ENCODE data around the gene NPAS3.

The NPAS3 gene

DNA sequence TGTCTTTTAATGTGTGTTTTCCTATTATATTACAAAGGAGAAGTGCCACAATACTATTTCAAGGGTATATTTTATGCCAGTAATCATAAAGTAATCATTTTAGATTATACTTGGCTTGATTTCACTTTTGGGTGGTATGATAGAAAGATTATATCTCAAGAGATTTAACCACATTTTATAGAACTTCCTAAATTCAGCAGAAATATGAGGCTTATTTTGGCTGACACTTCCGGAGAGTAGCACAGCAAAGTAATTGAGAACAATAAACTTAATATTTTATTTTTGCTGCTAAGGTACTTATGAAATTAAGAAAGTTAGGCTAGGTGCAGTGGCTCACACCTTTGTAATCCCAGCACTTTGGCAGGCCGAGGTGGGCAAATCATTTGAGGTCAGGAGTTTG lies 319.1 kb downstream of the NPAS3 start:
- no peak for DNase-seq (ENCODE audit: low read depth)

DNA sequence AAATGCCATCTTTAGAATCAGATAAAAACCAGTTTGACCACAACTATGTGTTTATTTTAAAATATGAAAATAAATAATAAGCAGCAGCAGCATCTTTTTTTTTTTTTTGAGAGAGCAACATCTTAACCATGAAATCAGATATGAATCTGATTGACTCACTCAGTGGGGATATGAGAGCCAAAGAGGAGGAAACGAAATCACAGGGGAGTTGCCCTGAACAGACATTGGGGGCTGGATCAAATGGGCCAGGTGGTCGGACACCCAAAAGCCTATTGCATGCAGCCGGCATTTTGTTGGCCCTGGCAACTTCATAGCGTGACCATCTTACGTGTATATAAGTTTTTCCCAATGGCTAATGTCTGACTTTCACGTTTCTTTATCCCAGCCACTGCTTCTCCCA lies 321.1 kb downstream of the NPAS3 start:
- no peak for DNase-seq (ENCODE audit: low read depth)

- no peak for DNase-seq (ENCODE audit: low read depth)
Measured at GRCh38 chr14:33271216-33271615, 332.5 kb downstream of the NPAS3 start.

GRCh38 chr14:33271891-33272290 lies 333.2 kb downstream of the NPAS3 start:
- no peak for DNase-seq (ENCODE audit: low read depth)

DNA sequence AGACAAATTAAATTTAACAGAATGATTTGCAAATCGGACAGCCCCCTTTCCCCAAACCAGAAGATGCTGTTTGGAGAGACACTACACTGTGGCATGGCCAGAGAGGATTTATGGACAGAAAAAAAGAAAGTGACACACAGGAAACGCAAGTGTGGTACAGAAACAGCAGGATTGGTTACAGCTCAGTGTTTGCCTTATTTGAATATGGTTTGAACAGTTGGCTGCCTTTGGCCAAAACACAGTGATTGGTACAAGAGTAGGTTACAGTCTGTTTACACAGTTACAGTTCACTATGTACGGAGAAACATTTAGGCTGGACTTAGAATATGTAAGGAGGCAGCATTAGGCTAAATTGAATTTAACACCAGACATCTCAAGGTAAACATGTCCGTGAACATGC lies 335.3 kb downstream of the NPAS3 start:
- DNase-seq (ENCODE audit: low read depth): no peak

GRCh38 chr14:33275879-33276278 lies 337.2 kb downstream of the NPAS3 start:
- DNase-seq (ENCODE audit: low read depth): no peak

GRCh38 chr14:33279865-33280264 lies 341.2 kb downstream of the NPAS3 start:
- no peak for DNase-seq (ENCODE audit: low read depth)

- DNase-seq (ENCODE audit: low read depth): no peak
Measured at GRCh38 chr14:33280646-33281045, 342.0 kb downstream of the NPAS3 start.

DNA sequence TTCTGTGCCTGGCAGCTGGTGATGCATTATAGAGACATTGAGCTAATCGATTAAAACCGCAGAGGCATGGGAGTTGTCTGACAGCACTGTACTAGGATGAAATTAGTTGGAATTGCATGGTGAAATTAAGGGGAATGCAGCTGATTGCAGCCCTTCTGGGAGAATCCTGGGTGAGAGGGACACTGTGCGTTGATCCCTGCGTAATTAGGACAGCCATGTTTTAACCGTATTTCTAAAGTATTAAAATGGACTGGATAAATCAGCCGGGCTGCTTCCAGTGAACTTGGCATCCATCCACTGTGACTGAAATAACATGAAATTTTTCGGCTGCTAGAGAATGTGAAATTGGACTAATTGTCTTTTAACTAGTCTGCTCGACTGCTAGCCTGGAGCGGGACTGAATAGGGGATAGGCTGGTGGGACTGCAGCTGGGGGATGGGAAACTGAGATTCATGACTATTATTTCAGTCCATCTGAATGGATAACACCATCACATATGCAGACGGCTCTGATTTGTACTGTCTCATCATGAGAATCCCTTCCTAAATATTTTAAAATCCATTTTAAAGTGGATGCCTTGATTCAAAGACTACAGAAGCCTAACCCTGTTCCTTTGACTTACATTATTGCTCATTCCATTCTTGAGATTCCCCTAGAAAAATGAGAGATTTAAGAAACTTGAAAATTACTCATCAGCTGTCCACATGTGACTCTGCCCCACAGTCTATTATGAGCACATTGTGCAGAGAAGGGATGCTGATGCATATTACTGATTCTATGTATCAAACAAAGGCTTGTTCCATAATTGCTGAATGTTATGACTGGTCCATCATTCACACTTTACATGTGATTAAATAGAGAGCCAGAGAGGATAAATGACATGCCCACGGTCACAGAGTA lies 343.9 kb downstream of the NPAS3 start:
- DNase-seq (ENCODE audit: low read depth): no peak

- DNase-seq (ENCODE audit: low read depth): no peak
Measured at GRCh38 chr14:33285902-33286700, 347.4 kb downstream of the NPAS3 start.

DNA sequence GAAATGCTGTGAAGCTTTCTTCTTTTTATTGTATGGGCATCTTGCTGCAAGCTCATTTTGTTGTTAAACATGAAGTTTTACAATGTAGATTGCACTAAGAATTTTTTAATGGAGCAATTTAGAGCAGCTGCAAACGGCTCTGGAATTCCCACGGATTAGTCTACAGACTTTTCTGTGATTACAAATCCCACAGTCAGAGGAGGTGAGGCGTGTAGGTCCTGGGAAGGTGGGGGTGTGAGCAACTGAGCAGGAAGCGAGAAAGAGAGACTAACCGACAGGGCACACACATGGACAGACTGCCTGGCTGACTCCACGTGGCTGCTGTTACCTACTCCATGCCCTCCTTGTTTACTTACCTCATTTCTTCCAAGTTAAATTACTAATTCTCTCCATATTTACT lies 348.5 kb downstream of the NPAS3 start:
- DNase-seq (ENCODE audit: low read depth): no peak

DNA sequence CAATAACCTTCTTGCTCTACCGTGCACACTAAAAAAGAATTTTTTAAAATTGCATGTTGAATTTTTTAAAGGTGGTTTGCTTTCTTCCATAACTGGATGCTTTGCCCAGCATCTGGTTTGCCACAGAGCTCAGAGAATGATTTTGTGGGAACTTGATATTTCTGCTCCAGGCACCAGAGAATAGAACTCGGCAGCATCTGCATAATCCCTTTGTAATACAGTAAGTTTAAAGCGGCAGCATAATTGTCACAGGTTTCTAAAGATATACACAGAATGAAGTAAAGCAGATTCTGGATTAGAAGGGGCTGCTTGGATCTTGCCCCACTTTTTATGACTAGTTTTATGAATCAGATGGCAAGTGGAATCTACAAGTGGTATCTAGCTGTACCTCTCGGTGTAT lies 352.0 kb downstream of the NPAS3 start:
- no peak for DNase-seq (ENCODE audit: low read depth)

GRCh38 chr14:33291529-33292104 lies 352.9 kb downstream of the NPAS3 start:
- no peak for DNase-seq (ENCODE audit: low read depth)

DNA sequence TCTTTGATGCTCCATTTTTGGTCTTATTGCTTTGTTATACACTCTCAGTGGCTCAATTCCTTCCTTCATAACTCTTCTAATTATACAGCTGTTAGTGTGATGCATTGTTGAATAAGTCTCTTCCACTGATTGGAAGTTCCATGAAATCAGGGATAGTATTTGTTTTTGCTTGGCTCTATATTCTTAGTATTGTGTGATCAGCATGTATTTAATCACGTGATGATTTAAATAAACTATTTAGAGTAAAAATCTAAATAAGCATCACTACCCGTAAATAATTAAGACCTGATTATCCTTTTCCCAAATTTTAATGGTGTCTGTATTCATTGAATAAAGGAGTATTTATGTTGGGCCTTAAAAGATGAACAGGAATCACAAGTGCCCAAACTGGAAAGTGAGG lies 355.7 kb downstream of the NPAS3 start:
- DNase-seq (ENCODE audit: low read depth): no peak

DNA sequence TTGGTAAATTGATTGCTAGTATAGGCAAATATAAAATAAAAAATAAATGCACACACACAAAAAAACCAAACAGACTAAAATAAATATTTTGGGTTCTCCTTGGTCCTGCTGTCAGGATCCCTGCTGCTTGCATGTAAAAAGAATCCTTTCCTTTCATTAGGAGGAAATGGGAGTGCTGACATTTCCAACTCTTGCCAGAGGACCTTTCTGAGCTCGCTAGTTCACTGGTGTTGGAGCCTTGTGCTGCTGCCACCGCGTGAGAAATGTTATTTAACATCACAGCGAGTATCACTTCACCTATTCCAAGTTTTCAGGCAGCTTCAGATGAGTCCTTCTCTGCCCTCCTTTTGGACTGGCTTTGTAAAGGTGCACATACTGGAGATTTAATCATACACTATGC lies 358.9 kb downstream of the NPAS3 start:
- no peak for DNase-seq (ENCODE audit: low read depth)

GRCh38 chr14:33307691-33308251 lies 369.1 kb downstream of the NPAS3 start:
- DNase-seq (ENCODE audit: low read depth): no peak

DNA sequence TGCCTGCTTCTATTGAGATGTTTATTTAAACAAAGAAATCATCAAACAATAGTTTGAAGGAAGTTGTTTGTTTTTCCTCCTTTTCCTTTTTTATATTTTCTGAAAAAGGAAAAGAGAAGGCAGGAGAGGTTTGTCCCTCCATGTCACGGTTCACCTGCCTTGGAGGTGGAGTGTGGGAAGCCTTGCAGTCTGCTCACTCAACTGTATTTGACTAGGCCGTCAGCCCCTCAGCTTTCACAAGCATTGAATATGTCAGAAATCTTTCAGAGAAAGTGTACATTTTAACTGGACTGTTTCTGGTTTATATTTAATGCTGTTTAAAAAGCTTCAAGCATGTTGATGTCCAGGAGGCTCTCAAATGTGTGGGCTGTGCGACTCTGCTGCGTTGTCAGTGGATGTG lies 370.4 kb downstream of the NPAS3 start:
- no peak for DNase-seq (ENCODE audit: low read depth)

GRCh38 chr14:33315217-33315616 lies 376.5 kb downstream of the NPAS3 start:
- DNase-seq (ENCODE audit: low read depth): no peak

- DNase-seq (ENCODE audit: low read depth): no peak
Measured at GRCh38 chr14:33315721-33316120, 377.0 kb downstream of the NPAS3 start.

DNA sequence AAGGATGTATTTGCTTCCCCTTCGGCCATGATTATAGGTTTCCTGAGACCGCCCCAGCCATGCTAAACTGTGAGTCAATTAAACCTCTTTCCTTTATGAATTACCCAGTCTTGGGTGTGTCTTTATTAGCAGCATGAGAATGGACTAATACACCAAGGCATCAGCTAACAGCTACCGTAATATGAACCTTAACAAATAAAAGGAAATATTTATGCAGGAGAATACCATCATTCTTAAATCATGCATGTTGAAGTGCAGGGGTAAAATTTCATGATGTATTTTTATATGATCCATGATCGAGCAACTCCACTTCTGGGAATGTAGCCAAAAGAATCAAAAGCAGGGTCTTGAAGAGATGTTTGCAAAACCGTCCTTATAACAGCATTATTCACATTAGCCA lies 379.0 kb downstream of the NPAS3 start:
- DNase-seq (ENCODE audit: low read depth): no peak

DNA sequence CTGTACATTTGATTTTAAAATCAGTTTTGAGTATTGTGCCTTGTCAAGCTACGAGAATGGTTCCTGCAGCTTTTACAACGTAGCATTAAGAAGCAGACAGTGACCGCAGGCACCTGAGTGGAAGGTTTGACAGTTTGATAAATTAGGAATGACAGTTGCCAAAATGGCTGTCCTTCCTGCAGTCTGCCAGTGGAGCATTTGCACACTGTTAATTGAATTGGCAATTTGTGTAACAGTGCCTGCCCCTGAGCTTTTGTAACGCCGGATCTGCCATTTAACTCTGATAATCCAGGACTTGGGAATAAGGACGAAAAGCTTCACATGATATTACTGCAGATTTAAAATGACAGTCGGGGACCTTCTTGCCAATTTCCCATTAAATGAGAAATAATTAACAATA lies 385.3 kb downstream of the NPAS3 start:
- DNase-seq (ENCODE audit: low read depth): no peak

DNA sequence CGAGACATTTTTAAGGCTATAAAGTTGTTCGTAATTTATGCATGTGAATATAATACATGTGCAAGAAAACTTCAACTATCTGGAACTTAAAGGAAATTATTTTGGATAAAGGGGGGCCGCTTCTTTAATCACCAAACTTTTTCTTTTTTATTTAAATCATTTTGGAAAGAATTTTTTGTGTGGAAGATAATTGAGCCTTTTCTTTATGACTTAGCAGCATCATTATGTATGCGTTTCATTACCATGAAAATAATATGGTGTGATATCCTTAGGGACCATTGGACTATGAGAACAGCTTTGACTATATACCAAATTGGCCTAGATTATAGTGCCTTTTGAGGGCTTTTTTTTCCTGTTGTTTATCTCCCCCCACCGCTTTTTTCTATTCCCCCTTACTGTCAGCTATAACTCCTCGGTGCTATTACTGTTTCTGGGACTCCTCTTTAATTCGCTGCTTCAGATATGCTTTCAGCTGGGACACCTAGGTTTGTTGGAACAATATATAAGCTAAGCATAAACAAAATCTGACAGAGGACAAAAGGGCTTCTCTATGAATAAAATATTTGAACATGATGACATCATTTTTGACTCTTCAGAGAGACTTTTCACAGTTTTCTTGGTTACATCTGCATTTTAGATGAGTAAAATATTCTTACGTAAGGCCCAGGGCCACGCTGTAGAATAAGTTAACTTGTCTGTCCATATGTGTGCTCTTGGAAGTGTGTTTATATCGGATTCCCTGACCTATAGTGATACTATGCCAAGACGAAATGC lies 392.7 kb downstream of the NPAS3 start:
- DNase-seq (ENCODE audit: low read depth): no peak
